Measurements from ENCODE around the gene GALNT18. TPM values are rescaled to one million over a fixed set of nuclear protein-coding genes. Genes with fewer than 3 reads are reported as not detected.

The GALNT18 gene
- total RNA-seq, 4 donors from 2014 or later, result 7.8 to 57.1 (median 17.8) TPM

DNA sequence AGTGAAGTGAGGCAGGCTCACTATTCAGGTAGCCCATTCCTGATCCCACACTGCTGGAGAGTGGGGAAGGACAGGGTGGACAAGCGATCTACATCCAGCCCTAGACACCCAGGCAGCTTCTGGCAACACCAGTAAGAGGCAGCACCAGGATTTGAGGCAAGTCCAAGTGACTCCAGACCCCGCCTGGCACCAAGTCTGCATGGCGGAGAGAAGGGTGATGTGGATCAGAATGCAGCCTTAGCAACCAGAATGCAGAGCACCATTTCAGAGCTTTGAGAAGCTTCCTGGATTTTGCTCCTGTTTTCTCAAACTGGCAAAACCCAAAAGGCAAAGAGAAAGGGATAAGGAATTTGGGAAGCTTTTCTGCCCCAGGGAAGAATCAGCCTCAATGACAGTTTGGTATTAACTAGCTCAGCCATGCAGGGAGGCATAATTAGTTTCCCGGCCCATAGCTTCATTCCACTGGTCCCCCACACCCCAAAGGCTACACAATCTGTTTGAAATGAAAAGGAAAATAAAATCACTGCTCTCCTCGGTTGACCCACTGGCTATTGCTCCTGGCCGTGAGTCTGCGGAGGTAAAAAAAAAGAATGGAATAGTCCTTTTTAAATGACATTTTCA lies 17.3 kb downstream of the GALNT18 start:
- TF ChIP-seq, protein P1, sequence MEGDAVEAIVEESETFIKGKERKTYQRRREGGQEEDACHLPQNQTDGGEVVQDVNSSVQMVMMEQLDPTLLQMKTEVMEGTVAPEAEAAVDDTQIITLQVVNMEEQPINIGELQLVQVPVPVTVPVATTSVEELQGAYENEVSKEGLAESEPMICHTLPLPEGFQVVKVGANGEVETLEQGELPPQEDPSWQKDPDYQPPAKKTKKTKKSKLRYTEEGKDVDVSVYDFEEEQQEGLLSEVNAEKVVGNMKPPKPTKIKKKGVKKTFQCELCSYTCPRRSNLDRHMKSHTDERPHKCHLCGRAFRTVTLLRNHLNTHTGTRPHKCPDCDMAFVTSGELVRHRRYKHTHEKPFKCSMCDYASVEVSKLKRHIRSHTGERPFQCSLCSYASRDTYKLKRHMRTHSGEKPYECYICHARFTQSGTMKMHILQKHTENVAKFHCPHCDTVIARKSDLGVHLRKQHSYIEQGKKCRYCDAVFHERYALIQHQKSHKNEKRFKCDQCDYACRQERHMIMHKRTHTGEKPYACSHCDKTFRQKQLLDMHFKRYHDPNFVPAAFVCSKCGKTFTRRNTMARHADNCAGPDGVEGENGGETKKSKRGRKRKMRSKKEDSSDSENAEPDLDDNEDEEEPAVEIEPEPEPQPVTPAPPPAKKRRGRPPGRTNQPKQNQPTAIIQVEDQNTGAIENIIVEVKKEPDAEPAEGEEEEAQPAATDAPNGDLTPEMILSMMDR (IDR thresholded peaks at IDR 0.05; ENCODE audit: low read depth), result no peak

DNA sequence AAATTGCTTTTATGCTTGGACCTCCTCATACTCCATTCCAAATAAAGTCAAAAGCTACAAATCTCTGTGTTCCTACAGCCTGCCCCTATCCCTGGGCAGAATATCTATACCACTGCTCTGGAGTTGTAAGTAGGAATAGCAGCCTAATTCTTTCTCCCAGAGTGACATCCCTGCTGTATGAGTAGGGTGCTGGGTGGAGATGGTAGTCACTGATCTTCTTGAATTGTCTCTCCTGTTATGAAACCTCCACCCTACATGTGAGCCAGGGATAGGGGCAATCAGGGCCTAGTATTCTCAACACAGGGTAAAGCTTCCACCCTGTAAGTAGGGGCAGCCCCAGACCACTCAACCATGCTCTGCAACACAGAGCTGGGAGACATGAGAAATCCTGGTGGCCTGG lies 19.8 kb downstream of the GALNT18 start:
- TF ChIP-seq, protein P1 (IDR thresholded peaks at IDR 0.05; ENCODE audit: low read depth), result no peak

DNA sequence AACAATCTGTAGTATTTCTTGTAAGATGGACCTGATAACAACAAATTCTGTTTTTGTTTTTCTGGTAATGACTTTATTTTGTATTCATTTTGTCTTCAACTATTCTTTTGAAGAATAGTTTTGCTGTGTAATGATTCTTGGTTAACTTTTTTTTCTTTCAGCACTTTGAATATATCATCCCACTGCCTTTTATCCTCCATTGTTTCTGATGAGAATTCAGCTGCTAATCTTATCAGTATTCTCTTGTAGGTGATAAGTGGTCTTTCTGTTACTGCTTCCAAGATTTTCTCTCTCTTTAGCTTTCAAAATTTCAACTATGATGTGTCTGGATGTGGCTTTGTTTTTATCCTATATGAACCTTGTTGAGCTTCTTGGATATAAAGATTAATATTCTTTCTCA lies 21.5 kb downstream of the GALNT18 start:
- TF ChIP-seq, protein P1 (IDR thresholded peaks at IDR 0.05; ENCODE audit: low read depth), result no peak

DNA sequence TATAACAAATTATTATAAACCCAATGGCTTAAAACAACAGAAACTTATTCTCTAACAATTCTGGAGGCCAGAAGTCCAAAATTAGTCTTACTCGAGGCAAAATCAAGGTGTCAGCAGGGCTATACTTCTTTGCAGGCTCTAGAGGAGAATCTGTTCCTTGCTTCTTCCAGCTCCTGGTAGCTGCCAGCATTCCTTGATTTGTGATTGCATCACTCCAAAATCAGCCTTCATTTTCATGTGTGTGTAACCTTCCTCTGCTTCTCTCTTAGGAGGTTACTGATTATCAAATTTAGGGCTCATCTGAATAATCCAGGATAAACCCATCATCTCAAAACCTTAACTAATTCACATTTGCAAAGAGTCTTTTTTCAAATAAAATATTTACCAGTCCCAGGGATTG lies 23.6 kb downstream of the GALNT18 start:
- TF ChIP-seq, protein P1 (IDR thresholded peaks at IDR 0.05; ENCODE audit: low read depth), result no peak

DNA sequence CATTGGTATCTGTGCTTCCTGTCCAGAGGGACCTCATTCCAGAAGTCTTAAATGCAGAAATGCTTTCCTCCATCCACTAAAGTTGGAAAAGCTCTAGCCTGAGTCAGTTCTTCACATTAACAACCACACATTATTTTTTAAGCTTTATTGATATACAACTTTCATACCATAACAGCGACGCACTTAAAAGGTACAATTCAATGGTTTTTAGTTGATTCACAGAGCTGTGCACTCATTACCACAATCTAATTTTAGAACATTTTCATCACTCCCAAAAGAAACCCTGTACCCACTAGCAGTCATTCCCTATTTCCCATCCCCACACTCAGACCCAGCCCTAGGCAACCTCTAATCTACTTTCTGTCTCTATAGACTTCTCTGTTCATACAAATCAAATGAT lies 27.6 kb downstream of the GALNT18 start:
- TF ChIP-seq, protein P1 (IDR thresholded peaks at IDR 0.05; ENCODE audit: low read depth), result no peak

DNA sequence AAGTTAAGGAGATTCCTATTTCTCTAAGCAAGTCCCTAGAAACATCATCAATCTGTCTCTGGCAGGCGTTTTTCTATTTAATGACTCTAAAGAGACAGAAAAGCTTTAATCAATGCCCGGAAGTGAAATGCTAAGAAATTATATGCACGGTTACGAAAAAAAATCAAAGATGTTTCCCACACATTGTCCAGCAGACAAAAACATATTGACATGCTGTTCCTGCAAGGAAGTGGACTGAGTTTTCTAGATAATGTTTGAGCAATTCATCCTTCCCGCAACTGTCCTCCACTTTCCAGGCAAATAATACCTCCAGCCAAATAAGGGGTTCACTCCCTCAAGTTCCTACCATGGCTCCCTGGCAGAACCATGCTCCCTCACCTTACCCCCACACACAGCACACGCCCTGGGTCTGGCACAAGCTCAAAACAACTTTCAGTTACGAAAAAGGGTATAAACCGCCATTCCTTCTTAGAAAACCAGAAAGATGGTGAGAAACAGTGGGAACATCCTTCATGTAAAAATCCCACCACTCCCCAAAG lies 29.6 kb downstream of the GALNT18 start:
- TF ChIP-seq, protein P1 (IDR thresholded peaks at IDR 0.05; ENCODE audit: low read depth), result no peak

DNA sequence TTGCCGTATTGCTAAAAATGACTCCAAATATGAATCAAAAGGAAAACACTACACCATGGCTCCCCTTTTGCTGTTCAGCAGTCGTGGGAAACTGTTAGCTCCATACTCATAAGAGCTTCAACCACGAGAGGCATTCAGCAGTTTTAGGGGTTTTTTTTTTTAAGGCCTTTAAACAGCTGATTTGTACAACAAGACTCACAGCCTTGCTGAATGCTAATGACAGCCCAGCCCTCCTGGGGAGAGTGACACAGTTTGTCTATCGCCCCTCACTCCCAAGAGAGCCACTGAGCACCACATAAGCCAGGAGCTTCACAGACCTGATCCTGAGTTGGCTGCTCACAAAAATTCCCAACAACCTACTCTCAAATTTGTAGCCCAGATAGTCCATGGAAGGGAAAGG lies 32.4 kb downstream of the GALNT18 start:
- TF ChIP-seq, protein P1 (IDR thresholded peaks at IDR 0.05; ENCODE audit: low read depth), result no peak

Data from subcutaneous adipose tissue (tissue), 4 donors.